ENCODE data around the gene OR6C4. TPM values are rescaled to one million over a fixed set of nuclear protein-coding genes. Genes with fewer than 3 reads are reported as not detected.

Gene OR6C4
- polyA plus RNA-seq (2013), result not detected in 2 replicates

GRCh38 chr12:55549302-55549701 lies at the start of gene OR6C4:
Gene OR6C4, plus strand, starts transcription at chr12:55549602. Its CDS starts 1,625 bp downstream, at chr12:55551227.
- Histone ChIP-seq H3K4me1 (ENCODE audit: control insufficient read depth in 1 of 2, insufficient read depth in 2 of 2, low read length in 2 of 2) (no peaks in the 10 kb centered on the region), H3K79me2 (ENCODE audit: control insufficient read depth, insufficient read depth, low read length, poor library complexity) (no peaks in the 10 kb centered on the region), H3K18ac (ENCODE audit: low read length) (no peak within 1 kb of the TSS), H3K4ac (ENCODE audit: low read depth, low read length) (no peak within 1 kb of the TSS), H2AK5ac (ENCODE audit: low read length) (no peak within 1 kb of the TSS), H3K4me2 (ENCODE audit: low read length) (no peak within 1 kb of the TSS), H3K14ac (ENCODE audit: low read length) (no peak within 1 kb of the TSS), H3K79me1 (ENCODE audit: low read length) (no peaks in the 10 kb centered on the region), H2AFZ (ENCODE audit: insufficient read depth, low read length, poor library complexity) (no peak within 1 kb of the TSS), H4K12ac (ENCODE audit: low read depth, low read length) (no peak within 1 kb of the TSS), H2BK12ac (ENCODE audit: low read length) (no peak within 1 kb of the TSS), H3K9me3 (ENCODE audit: insufficient read depth, low read depth, low read length) (peaks cover 3% of the 10 kb centered on the region), H3K23ac (ENCODE audit: low read length) (no peak within 1 kb of the TSS), H2BK120ac (ENCODE audit: insufficient read depth, low read length, poor library complexity) (no peak within 1 kb of the TSS), H3K27me3 (ENCODE audit: insufficient read depth, low read length) (no peaks in the 10 kb centered on the region), H4K91ac (ENCODE audit: low read depth, low read length) (no peak within 1 kb of the TSS), H3K9ac (ENCODE audit: low read length) (no peak within 1 kb of the TSS), H3K27ac (ENCODE audit: low read depth, low read length) (no peak within 1 kb of the TSS), H2BK5ac (ENCODE audit: low read depth, low read length, poor library complexity) (no peak within 1 kb of the TSS), H3K4me3 (ENCODE audit: low read depth, low read length) (no peak within 1 kb of the TSS), H4K8ac (ENCODE audit: low read depth, low read length) (no peak within 1 kb of the TSS), H3K36me3 (ENCODE audit: control insufficient read depth in 1 of 2, insufficient read depth in 2 of 2, low read length in 2 of 2) (no peaks in the 10 kb centered on the region)
- WGBS (ENCODE audit: extremely low coverage, insufficient coverage, insufficient read length), result no CpG with 5 or more reads among the region's 2 CpGs
- no peak for DNase-seq

GRCh38 chr12:55499810-55500252 lies 49.6 kb upstream of the OR6C4 start:
- no peak overlapping the region for H4K12ac ChIP-seq (ENCODE audit: low read depth, low read length)
- no peak overlapping the region for H3K9ac ChIP-seq (ENCODE audit: low read length)
- peaks cover 2% of the 10 kb centered on the region for H3K9me3 ChIP-seq (ENCODE audit: insufficient read depth, low read depth, low read length)
- no peaks in the 10 kb centered on the region for H3K27me3 ChIP-seq (ENCODE audit: insufficient read depth, low read length)
- H4K91ac ChIP-seq (ENCODE audit: low read depth, low read length), result no peak overlapping the region
- no peak overlapping the region for H2AK5ac ChIP-seq (ENCODE audit: low read length)
- H3K4me2 ChIP-seq (ENCODE audit: low read length), result no peak overlapping the region
- no peaks in the 10 kb centered on the region for H3K4me1 ChIP-seq (ENCODE audit: control insufficient read depth in 1 of 2, insufficient read depth in 2 of 2, low read length in 2 of 2)
- H4K8ac ChIP-seq (ENCODE audit: low read depth, low read length), result no peak overlapping the region
- no peaks in the 10 kb centered on the region for H3K79me2 ChIP-seq (ENCODE audit: control insufficient read depth, insufficient read depth, low read length, poor library complexity)
- H2BK5ac ChIP-seq (ENCODE audit: low read depth, low read length, poor library complexity), result no peak overlapping the region
- no peak overlapping the region for H3K4ac ChIP-seq (ENCODE audit: low read depth, low read length)
- no CpG with 5 or more reads among the region's 2 CpGs for WGBS (ENCODE audit: extremely low coverage, insufficient coverage, insufficient read length)
- H3K27ac ChIP-seq (ENCODE audit: low read depth, low read length), result no peak overlapping the region
- H2BK12ac ChIP-seq (ENCODE audit: low read length), result no peak overlapping the region
- H3K14ac ChIP-seq (ENCODE audit: low read length), result no peak overlapping the region
- no peaks in the 10 kb centered on the region for H3K79me1 ChIP-seq (ENCODE audit: low read length)
- H3K36me3 ChIP-seq (ENCODE audit: control insufficient read depth in 1 of 2, insufficient read depth in 2 of 2, low read length in 2 of 2), result no peaks in the 10 kb centered on the region
- H2BK120ac ChIP-seq (ENCODE audit: insufficient read depth, low read length, poor library complexity), result no peak overlapping the region
- no peak overlapping the region for H3K18ac ChIP-seq (ENCODE audit: low read length)
- H3K23ac ChIP-seq (ENCODE audit: low read length), result no peak overlapping the region
- H3K4me3 ChIP-seq (ENCODE audit: low read depth, low read length), result no peak overlapping the region
- DNase-seq, result no peak
- no peak overlapping the region for H2AFZ ChIP-seq (ENCODE audit: insufficient read depth, low read length, poor library complexity)

- Histone ChIP-seq H3K36me3 (ENCODE audit: control insufficient read depth in 1 of 2, insufficient read depth in 2 of 2, low read length in 2 of 2) (no peaks in the 10 kb centered on the region), H3K79me2 (ENCODE audit: control insufficient read depth, insufficient read depth, low read length, poor library complexity) (no peaks in the 10 kb centered on the region), H4K12ac (ENCODE audit: low read depth, low read length) (no peak overlapping the region), H4K8ac (ENCODE audit: low read depth, low read length) (no peak overlapping the region), H3K27ac (ENCODE audit: low read depth, low read length) (no peak overlapping the region), H3K4me1 (ENCODE audit: control insufficient read depth in 1 of 2, insufficient read depth in 2 of 2, low read length in 2 of 2) (no peaks in the 10 kb centered on the region), H2BK5ac (ENCODE audit: low read depth, low read length, poor library complexity) (no peak overlapping the region), H2AK5ac (ENCODE audit: low read length) (no peak overlapping the region), H3K27me3 (ENCODE audit: insufficient read depth, low read length) (no peaks in the 10 kb centered on the region), H2AFZ (ENCODE audit: insufficient read depth, low read length, poor library complexity) (no peak overlapping the region), H3K4me2 (ENCODE audit: low read length) (no peak overlapping the region), H2BK12ac (ENCODE audit: low read length) (no peak overlapping the region), H3K14ac (ENCODE audit: low read length) (no peak overlapping the region), H3K4ac (ENCODE audit: low read depth, low read length) (no peak overlapping the region), H4K91ac (ENCODE audit: low read depth, low read length) (no peak overlapping the region), H3K9ac (ENCODE audit: low read length) (no peak overlapping the region), H3K23ac (ENCODE audit: low read length) (no peak overlapping the region), H3K9me3 (ENCODE audit: insufficient read depth, low read depth, low read length) (peaks cover 2% of the 10 kb centered on the region), H2BK120ac (ENCODE audit: insufficient read depth, low read length, poor library complexity) (no peak overlapping the region), H3K18ac (ENCODE audit: low read length) (no peak overlapping the region), H3K79me1 (ENCODE audit: low read length) (no peaks in the 10 kb centered on the region), H3K4me3 (ENCODE audit: low read depth, low read length) (no peak overlapping the region)
- no CpG with 5 or more reads among the region's 2 CpGs for WGBS (ENCODE audit: extremely low coverage, insufficient coverage, insufficient read length)
- no peak for DNase-seq
Observed at GRCh38 chr12:55501601-55502000, 47.8 kb upstream of the OR6C4 start.

GRCh38 chr12:55515696-55516095 lies 33.7 kb upstream of the OR6C4 start:
- Histone ChIP-seq H2BK12ac (ENCODE audit: low read length) (no peak overlapping the region), H3K79me2 (ENCODE audit: control insufficient read depth, insufficient read depth, low read length, poor library complexity) (no peaks in the 10 kb centered on the region), H3K9me3 (ENCODE audit: insufficient read depth, low read depth, low read length) (no peaks in the 10 kb centered on the region), H3K23ac (ENCODE audit: low read length) (no peak overlapping the region), H3K4me2 (ENCODE audit: low read length) (no peak overlapping the region), H3K14ac (ENCODE audit: low read length) (no peak overlapping the region), H3K27me3 (ENCODE audit: insufficient read depth, low read length) (no peaks in the 10 kb centered on the region), H3K36me3 (ENCODE audit: control insufficient read depth in 1 of 2, insufficient read depth in 2 of 2, low read length in 2 of 2) (no peaks in the 10 kb centered on the region), H2AK5ac (ENCODE audit: low read length) (no peak overlapping the region), H4K8ac (ENCODE audit: low read depth, low read length) (no peak overlapping the region), H3K4me1 (ENCODE audit: control insufficient read depth in 1 of 2, insufficient read depth in 2 of 2, low read length in 2 of 2) (no peaks in the 10 kb centered on the region), H2BK5ac (ENCODE audit: low read depth, low read length, poor library complexity) (no peak overlapping the region), H2AFZ (ENCODE audit: insufficient read depth, low read length, poor library complexity) (no peak overlapping the region), H3K79me1 (ENCODE audit: low read length) (no peaks in the 10 kb centered on the region), H4K12ac (ENCODE audit: low read depth, low read length) (no peak overlapping the region), H2BK120ac (ENCODE audit: insufficient read depth, low read length, poor library complexity) (no peak overlapping the region), H3K27ac (ENCODE audit: low read depth, low read length) (no peak overlapping the region), H3K4me3 (ENCODE audit: low read depth, low read length) (no peak overlapping the region), H3K4ac (ENCODE audit: low read depth, low read length) (no peak overlapping the region), H3K9ac (ENCODE audit: low read length) (no peak overlapping the region), H4K91ac (ENCODE audit: low read depth, low read length) (no peak overlapping the region), H3K18ac (ENCODE audit: low read length) (no peak overlapping the region)
- no CpG with 5 or more reads among the region's 1 CpG for WGBS (ENCODE audit: extremely low coverage, insufficient coverage, insufficient read length)
- DNase-seq, result no peak

All from trophoblast cell (in vitro differentiated cells and primary cell).